ENCODE measurements around the gene CYLD.
A peak's percentile ranks its signal among the peaks of the same experiment; 100 is the strongest.

CYLD gene

DNA sequence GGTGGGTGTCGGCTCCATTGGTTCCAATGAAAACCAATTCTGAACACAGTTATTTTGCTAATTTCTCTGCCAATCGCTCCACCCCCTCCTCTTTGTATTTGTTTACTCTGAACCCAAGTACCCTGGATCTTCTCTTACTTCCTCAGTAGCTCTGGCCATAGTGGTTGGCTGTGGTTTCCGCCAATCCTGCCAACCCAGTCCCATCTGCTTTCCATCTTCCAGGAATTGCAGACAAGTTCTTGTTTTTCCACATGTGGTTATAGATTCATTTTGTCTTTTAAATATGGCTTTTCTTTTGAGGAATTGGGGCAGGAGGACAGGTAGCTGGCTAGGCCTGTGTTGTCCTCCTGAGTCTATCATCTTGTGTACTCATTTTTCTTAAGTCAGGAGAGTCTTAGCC is 92.0 kb downstream of the CYLD start:
- DNase-seq (ENCODE audit: low read depth) = no peak
- H3K4me3 ChIP-seq (ENCODE audit: low read depth, low read length) = no peak overlapping the region
- TF ChIP-seq, protein P1, sequence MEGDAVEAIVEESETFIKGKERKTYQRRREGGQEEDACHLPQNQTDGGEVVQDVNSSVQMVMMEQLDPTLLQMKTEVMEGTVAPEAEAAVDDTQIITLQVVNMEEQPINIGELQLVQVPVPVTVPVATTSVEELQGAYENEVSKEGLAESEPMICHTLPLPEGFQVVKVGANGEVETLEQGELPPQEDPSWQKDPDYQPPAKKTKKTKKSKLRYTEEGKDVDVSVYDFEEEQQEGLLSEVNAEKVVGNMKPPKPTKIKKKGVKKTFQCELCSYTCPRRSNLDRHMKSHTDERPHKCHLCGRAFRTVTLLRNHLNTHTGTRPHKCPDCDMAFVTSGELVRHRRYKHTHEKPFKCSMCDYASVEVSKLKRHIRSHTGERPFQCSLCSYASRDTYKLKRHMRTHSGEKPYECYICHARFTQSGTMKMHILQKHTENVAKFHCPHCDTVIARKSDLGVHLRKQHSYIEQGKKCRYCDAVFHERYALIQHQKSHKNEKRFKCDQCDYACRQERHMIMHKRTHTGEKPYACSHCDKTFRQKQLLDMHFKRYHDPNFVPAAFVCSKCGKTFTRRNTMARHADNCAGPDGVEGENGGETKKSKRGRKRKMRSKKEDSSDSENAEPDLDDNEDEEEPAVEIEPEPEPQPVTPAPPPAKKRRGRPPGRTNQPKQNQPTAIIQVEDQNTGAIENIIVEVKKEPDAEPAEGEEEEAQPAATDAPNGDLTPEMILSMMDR (conservative IDR thresholded peaks at IDR 0.05; ENCODE audit: low read depth, low read length) = no peak

DNA sequence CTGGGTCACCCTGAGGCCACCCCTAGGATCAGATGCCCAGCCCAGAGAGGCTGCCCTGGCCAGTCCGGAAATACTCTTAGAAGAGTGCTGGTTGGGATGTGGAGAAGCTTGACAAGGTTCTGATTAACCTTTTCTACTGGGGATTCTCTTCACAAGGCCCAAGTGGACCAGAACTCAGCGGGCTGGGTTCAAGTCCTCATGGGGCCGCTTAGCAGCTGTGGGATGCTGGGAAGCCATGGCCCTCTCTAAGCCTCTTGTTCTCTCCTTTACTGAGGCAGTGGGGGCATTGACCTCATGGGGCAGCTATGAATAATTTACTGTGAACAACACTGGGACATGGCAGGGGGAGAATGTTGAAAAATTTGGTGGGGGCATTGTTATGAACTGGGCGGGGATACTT is 92.8 kb downstream of the CYLD start:
- TF ChIP-seq, protein P1 (conservative IDR thresholded peaks at IDR 0.05; ENCODE audit: low read depth, low read length) = no peak
- no peak overlapping the region for H3K4me3 ChIP-seq (ENCODE audit: low read depth, low read length)
- no peak for DNase-seq (ENCODE audit: low read depth)

DNA sequence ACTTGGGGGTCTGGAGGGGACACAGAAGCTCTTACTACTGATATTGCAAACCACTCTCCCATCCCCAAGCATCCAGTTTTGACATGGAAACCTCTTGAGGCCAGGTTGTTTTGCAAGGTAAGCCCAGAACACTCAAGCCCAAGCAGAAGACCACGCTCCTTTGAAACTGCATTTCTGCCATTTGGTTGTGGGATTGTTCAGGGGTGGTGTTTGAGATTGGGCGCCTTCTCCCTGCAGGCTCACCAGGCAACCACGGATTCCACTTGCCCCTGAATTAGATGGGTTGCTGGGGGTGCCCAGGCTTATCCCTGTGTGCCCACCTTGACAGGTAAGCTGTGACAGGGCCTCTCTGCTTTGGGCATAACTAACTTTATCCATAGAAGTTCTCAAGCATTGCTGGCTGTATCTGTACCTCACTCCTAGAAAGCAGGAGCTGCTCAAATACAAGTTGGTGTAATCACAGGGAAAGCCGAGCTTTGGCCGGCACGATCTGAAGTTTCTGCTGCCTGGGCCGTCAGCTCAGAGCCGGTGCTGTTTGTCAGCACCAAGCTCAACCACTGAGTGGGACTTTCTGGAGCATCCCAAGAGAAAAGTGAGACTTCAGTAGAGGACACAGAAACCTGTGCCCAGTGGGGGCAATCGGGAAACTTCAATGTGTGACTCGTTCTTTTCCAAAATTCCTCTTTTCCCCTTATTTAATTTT is 93.6 kb downstream of the CYLD start:
- no peak overlapping the region for H3K4me3 ChIP-seq (ENCODE audit: low read depth, low read length)
- no peak for DNase-seq (ENCODE audit: low read depth)
- TF ChIP-seq, protein P1 (conservative IDR thresholded peaks at IDR 0.05; ENCODE audit: low read depth, low read length) = no peak

DNA sequence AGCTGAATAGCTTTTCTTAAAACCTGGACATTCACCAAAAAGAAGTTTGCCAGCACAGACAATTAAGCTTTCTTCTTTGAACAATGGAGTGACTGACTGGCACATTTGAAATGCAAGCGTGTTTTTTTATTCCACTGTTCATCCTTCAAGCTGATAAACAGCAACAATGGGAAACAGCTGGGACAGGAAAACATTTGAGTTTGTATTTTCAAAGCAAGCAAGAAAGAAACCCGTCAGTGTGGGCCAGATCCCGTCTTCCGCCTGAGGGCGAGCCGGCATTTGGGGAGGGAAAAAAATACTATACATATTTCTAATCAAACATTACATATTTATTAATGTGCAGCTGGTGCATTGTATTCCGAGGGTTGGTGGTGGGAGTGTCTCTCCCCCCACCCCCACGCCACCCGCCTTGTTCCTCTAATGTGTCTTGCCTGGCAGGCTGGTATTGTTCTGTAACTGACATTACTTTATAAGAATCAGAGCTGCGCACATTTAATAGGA is 94.3 kb downstream of the CYLD start:
- TF ChIP-seq, protein P1 (conservative IDR thresholded peaks at IDR 0.05; ENCODE audit: low read depth, low read length) = no peak
- no peak for DNase-seq (ENCODE audit: low read depth)
- H3K4me3 ChIP-seq (ENCODE audit: low read depth, low read length) = no peak overlapping the region

DNA sequence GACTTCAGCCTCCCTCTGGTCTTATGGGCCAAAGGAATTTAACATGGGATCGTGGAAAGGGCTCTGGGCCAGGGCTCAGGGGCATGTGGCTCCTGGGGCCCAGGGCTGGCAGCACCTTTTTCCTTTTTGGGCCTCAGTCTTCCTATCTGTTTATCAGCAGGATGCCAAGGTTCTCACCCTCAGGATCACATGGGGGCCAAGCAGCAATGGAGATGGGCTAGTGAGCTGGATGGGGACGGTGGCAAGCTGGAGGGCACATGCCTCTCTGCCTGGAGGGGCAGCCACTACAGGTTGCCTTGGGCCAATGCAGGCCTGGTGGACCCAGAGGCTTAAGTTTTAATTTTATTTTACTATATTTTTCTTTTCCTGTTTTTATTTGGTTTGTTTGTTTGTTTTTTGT is 95.4 kb downstream of the CYLD start:
- H3K4me3 ChIP-seq (ENCODE audit: low read depth, low read length) = no peak overlapping the region
- no peak for DNase-seq (ENCODE audit: low read depth)
- TF ChIP-seq, protein P1 (conservative IDR thresholded peaks at IDR 0.05; ENCODE audit: low read depth, low read length) = no peak

DNA sequence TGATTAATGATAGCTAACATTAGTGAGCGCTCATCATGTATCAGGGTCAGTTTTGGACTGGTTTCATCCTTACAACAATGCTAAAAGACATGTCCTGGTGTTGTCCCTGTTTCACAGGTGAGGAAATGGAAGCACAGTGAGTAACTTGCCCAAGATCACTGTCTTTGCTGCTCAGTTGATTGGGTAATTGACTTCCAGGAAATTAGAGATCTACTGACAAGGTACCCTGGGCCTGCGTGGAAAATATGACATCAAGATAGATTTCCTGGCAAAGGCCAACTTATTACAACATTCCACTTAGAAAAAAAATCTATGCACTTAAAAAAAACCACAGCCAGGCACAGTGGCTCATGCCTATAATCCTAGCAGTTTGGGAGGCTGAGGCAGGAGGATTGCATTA is 96.3 kb downstream of the CYLD start:
- DNase-seq (ENCODE audit: low read depth) = peak; percentile 4
- H3K4me3 ChIP-seq (ENCODE audit: low read depth, low read length) = no peak overlapping the region
- TF ChIP-seq, protein P1 (conservative IDR thresholded peaks at IDR 0.05; ENCODE audit: low read depth, low read length) = no peak

DNA sequence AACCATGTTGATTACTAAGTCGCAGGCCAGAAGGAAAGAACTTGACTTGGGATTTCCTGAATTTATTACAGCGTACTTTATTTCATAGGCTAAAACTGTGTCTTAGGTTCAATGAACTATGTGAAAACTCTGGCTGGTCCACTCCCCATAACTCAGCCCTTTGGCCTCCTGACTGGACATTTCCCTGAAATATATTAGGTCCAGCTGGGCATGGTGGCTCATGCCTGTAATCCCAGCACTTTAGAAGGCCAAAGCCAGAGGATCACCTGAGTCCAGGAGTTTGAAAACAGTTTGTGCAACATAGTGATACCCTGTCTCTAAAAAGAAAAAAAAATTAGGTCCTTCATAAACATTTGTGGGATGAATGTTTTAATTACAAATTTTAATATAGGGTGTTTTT is 97.0 kb downstream of the CYLD start:
- TF ChIP-seq, protein P1 (conservative IDR thresholded peaks at IDR 0.05; ENCODE audit: low read depth, low read length) = no peak
- no peak for DNase-seq (ENCODE audit: low read depth)
- H3K4me3 ChIP-seq (ENCODE audit: low read depth, low read length) = no peak overlapping the region
